Astrocyte (in vitro differentiated cells and primary cell): ENCODE measurements around the gene RALY. TPM values are rescaled to one million over a fixed set of nuclear protein-coding genes. Genes with fewer than 3 reads are reported as not detected.

Experiments
- DNase-seq: peaks from one replicate; pipeline ENCODE4 v3.0.0-alpha.2; 2010; ENCODE audit warnings: low read depth
- FAIRE-seq: peaks from 2 replicates; lab custom pipeline; 2011; peaks lifted over from hg19 to GRCh38; lab: Jason Lieb, UNC
- H2AFZ ChIP-seq: 2 replicates; pipeline ENCODE4 v1.6.0; 2012; ENCODE audit warnings: low read depth, low read length, inconsistent platforms
- H3K27ac ChIP-seq: 2 replicates; pipeline ENCODE4 v1.5.1; 2011; ENCODE audit warnings: low read depth, low read length, inconsistent platforms
- H3K27me3 ChIP-seq: 2 replicates; pipeline ENCODE4 v1.6.0; 2011; ENCODE audit warnings: low read length, inconsistent platforms; ENCODE audit not compliant: insufficient read depth
- H3K36me3 ChIP-seq: 2 replicates; pipeline ENCODE4 v1.5.1; 2011; ENCODE audit warnings: low read length, inconsistent platforms; ENCODE audit not compliant: insufficient read depth
- H3K4me1 ChIP-seq: 2 replicates; pipeline ENCODE4 v1.5.1; 2011; ENCODE audit warnings: low read length, inconsistent platforms; ENCODE audit not compliant: insufficient read depth
- H3K4me2 ChIP-seq: 2 replicates; pipeline ENCODE4 v1.6.0; 2012; ENCODE audit warnings: low read length, inconsistent platforms
- H3K4me3 ChIP-seq: 2 replicates; pipeline ENCODE4 v1.5.1; 2011; ENCODE audit warnings: low read depth, mild to moderate bottlenecking, low read length, inconsistent platforms; ENCODE audit not compliant: insufficient read depth
- H3K79me2 ChIP-seq: 2 replicates; pipeline ENCODE4 v1.6.0; 2012; ENCODE audit warnings: mild to moderate bottlenecking, low read length, inconsistent platforms; ENCODE audit not compliant: insufficient read depth
- H3K9ac ChIP-seq: 2 replicates; pipeline ENCODE4 v1.6.0; 2012; ENCODE audit warnings: mild to moderate bottlenecking, low read length, inconsistent platforms
- H3K9me3 ChIP-seq: 2 replicates; pipeline ENCODE4 v1.5.1; 2012; ENCODE audit warnings: low read depth, mild to moderate bottlenecking, low read length, inconsistent platforms; ENCODE audit not compliant: insufficient read depth
- H4K20me1 ChIP-seq: 2 replicates; pipeline ENCODE4 v1.6.0; 2012; ENCODE audit warnings: low read length, inconsistent platforms; ENCODE audit not compliant: insufficient read depth
- H3K27ac Mint-ChIP-seq: one replicate; pipeline ENCODE4 v1.8.0; 2021; ENCODE audit warnings: mild to moderate bottlenecking, mixed read lengths; ENCODE audit not compliant: unreplicated experiment
- H3K27me3 Mint-ChIP-seq: one replicate; pipeline ENCODE4 v1.8.0; 2021; ENCODE audit warnings: low read depth, mixed read lengths; ENCODE audit not compliant: unreplicated experiment
- H3K36me3 Mint-ChIP-seq: one replicate; pipeline ENCODE4 v1.8.0; 2021; ENCODE audit warnings: low read depth, mixed read lengths; ENCODE audit not compliant: unreplicated experiment
- H3K4me1 Mint-ChIP-seq: one replicate; pipeline ENCODE4 v1.8.0; 2021; ENCODE audit warnings: low read depth, mixed read lengths; ENCODE audit not compliant: unreplicated experiment
- H3K4me3 Mint-ChIP-seq: one replicate; pipeline ENCODE4 v1.8.0; 2021; ENCODE audit warnings: mild to moderate bottlenecking, moderate library complexity, mixed read lengths; ENCODE audit not compliant: unreplicated experiment
- H3K9me3 Mint-ChIP-seq: one replicate; pipeline ENCODE4 v1.8.0; 2021; ENCODE audit warnings: mild to moderate bottlenecking, mixed read lengths; ENCODE audit not compliant: unreplicated experiment
- EZH2 ChIP-seq: IDR thresholded peaks from 2 replicates; pipeline ENCODE4 v1.6.1; 2012; ENCODE audit warnings: mild to moderate bottlenecking, low read length, inconsistent platforms; ENCODE audit not compliant: insufficient read depth
- total RNA-seq: library from RNA; stranded (reverse); gene quantifications from 2 replicates; pipeline ENCODE4 v1.2.1, GENCODE V29; 2021
- TF ChIP-seq, protein P1 (sequence below): IDR thresholded peaks from 2 replicates; pipeline ENCODE4 v1.5.1; 2011; ENCODE audit warnings: low read depth, mild to moderate bottlenecking, inconsistent platforms, low read length, moderate library complexity; ENCODE audit not compliant: insufficient read depth

The RALY gene
- total RNA-seq, 1 donor from 2014 or later = 105 TPM

DNA sequence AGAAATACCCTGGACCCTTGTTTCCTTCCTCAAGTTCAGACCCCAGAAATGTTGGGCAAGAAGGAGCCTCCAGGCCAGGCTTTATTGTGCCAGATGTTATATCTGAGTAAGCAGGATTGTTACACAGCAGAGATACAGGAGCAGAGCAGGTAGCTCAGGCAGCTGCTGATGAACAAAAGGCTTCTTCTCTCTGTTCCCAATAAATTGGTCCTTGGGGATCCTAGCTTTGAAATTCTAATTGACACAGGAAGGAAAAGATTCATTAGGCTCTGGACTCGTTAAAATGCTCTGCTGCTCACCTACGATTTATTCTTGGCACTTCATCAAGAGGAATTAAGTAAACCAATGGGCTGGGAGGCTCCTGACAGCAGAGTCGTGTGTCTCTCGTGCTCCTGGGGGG is 54.2 kb downstream of the RALY start:
- no peaks in the 10 kb centered on the region for H3K9me3 Mint-ChIP-seq
- peaks cover 2% of the 10 kb centered on the region for H3K36me3 Mint-ChIP-seq
- Histone ChIP-seq H3K27ac (no peak overlapping the region), H3K4me1 (no peaks in the 10 kb centered on the region), H3K79me2 (peaks cover 93% of the 10 kb centered on the region), H3K4me3 (no peak overlapping the region), H3K4me2 (no peak overlapping the region), H4K20me1 (peaks cover 97% of the 10 kb centered on the region), H3K27me3 (no peaks in the 10 kb centered on the region), H3K9ac (no peak overlapping the region), H3K36me3 (no peaks in the 10 kb centered on the region), H3K9me3 (no peaks in the 10 kb centered on the region), H2AFZ (no peak overlapping the region)
- H3K4me3 Mint-ChIP-seq = no peak overlapping the region
- DNase-seq (no peak), FAIRE-seq (no peak)
- peaks cover 10% of the 10 kb centered on the region for H3K4me1 Mint-ChIP-seq
- no peak overlapping the region for H3K27ac Mint-ChIP-seq
- TF ChIP-seq EZH2 = no peak
- TF ChIP-seq, protein P1, sequence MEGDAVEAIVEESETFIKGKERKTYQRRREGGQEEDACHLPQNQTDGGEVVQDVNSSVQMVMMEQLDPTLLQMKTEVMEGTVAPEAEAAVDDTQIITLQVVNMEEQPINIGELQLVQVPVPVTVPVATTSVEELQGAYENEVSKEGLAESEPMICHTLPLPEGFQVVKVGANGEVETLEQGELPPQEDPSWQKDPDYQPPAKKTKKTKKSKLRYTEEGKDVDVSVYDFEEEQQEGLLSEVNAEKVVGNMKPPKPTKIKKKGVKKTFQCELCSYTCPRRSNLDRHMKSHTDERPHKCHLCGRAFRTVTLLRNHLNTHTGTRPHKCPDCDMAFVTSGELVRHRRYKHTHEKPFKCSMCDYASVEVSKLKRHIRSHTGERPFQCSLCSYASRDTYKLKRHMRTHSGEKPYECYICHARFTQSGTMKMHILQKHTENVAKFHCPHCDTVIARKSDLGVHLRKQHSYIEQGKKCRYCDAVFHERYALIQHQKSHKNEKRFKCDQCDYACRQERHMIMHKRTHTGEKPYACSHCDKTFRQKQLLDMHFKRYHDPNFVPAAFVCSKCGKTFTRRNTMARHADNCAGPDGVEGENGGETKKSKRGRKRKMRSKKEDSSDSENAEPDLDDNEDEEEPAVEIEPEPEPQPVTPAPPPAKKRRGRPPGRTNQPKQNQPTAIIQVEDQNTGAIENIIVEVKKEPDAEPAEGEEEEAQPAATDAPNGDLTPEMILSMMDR = no peak
- no peaks in the 10 kb centered on the region for H3K27me3 Mint-ChIP-seq

DNA sequence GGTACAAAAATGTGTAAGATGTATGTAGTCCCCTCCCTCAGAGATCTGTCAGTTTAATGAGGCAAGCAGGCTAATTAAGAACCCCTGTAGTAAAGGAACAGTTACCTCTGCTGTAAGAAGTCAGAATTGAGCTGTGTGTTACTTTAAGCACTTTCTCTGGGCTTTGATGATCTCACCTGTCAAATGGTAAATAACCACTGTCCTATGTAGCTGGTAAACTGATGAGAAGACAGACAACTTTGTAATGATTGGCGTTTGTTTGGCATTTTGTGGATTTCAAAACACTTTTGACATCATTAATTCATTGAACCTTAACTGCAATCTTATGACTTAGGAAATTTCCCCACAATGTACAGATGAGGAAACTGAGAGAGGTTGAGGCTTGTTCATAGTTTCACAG is 55.7 kb downstream of the RALY start:
- no peak overlapping the region for H3K9ac ChIP-seq
- H3K36me3 ChIP-seq = no peaks in the 10 kb centered on the region
- FAIRE-seq = no peak
- Mint-ChIP-seq H3K36me3 (peaks cover 2% of the 10 kb centered on the region), H3K4me1 (peaks cover 10% of the 10 kb centered on the region), H3K9me3 (no peaks in the 10 kb centered on the region), H3K27ac (no peak overlapping the region), H3K4me3 (no peak overlapping the region), H3K27me3 (no peaks in the 10 kb centered on the region)
- DNase-seq = no peak
- no peak overlapping the region for H3K4me3 ChIP-seq
- no peak overlapping the region for H3K27ac ChIP-seq
- H3K9me3 ChIP-seq = no peaks in the 10 kb centered on the region
- no peaks in the 10 kb centered on the region for H3K4me1 ChIP-seq
- peaks cover 97% of the 10 kb centered on the region for H4K20me1 ChIP-seq
- no peak overlapping the region for H3K4me2 ChIP-seq
- H3K27me3 ChIP-seq = no peaks in the 10 kb centered on the region
- H2AFZ ChIP-seq = no peak overlapping the region
- no peak for TF ChIP-seq EZH2
- TF ChIP-seq, protein P1 = no peak
- H3K79me2 ChIP-seq = peaks cover 92% of the 10 kb centered on the region

DNA sequence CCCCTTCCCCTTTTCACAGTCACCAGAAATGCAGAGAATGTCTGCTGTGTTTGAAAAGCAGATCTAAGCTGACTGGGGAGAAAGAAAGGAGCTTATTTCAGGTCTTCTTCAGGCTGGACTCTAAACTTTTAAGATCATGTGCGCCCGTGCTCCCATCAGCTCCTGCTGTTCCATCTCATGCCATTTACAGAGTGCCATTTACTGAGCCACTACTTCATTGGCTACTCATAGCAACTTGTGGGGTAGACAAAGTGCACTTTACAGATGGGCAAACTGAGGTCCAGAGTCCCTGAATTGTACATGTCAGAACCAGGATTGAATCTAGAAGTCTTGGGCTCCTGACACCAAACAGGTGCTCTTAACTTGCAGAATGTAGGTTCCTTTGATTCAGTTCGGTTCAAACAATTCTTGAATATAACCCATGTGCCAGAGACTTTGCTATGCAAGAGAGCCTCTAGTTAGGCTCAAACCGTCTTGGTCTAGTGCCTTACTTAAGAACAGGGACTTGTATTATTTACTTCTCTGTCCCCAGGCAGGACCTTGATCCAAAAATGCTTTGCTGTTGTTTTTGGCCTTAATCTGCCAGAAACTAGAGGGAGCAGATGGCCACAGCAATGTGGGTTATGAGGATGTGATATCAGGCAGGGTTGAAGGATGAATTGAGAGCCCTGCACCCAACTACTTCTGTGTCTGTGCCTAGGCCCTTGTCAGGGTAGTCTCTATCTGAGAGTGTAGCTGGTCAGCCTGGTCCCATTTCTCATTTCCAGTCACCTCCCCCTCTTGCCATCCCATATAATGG is 56.4 kb downstream of the RALY start:
- FAIRE-seq (no peak), DNase-seq (no peak)
- Histone ChIP-seq H3K4me3 (no peak overlapping the region), H2AFZ (no peak overlapping the region), H3K4me2 (no peak overlapping the region), H3K9ac (no peak overlapping the region), H3K4me1 (no peaks in the 10 kb centered on the region), H3K79me2 (peaks cover 91% of the 10 kb centered on the region), H3K36me3 (no peaks in the 10 kb centered on the region), H3K27me3 (no peaks in the 10 kb centered on the region), H3K27ac (no peak overlapping the region), H3K9me3 (no peaks in the 10 kb centered on the region), H4K20me1 (peaks cover 96% of the 10 kb centered on the region)
- TF ChIP-seq EZH2 = no peak
- TF ChIP-seq, protein P1 = no peak
- Mint-ChIP-seq H3K27me3 (no peaks in the 10 kb centered on the region), H3K4me1 (peaks cover 9% of the 10 kb centered on the region), H3K9me3 (no peaks in the 10 kb centered on the region), H3K27ac (no peak overlapping the region), H3K4me3 (no peak overlapping the region), H3K36me3 (peaks cover 2% of the 10 kb centered on the region)
